Measurements from ENCODE around the gene EID3. TPM values are rescaled to one million over a fixed set of nuclear protein-coding genes. Genes with fewer than 3 reads are reported as not detected.
"Not testable (repeated sequence)": the region's sequence is repeated elsewhere in the genome, so short reads cannot be mapped to it uniquely, and the experiment has no call there.

The EID3 gene
- total RNA-seq, 1 experiment from 2014 or later: 3.2 TPM

DNA sequence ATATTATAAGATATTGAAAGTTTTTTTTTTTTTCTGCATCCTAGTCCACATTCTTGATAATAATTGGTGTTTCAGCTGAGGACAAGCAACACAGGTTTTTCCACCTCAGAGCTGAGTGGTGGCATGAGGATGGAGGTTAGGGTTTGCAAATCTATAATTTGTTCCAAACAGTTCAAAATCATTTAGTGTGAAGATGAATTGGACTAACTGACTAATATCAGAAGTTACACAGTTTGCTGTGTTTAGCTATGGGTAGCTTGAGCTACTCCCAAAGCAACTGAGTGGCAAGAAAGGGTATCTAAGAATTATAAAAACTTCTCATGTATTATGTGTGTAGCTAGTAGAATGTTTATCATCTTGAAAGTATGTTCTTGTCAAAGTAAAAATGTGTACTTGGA is 17.1 kb downstream of the EID3 start:
- Histone ChIP-seq H3K36me3 (ENCODE audit: control insufficient read depth, insufficient read depth, low read length) (peaks cover 1% of the 10 kb centered on the region; the same call in 1 of the 2 replicates), H3K4me1 (no peaks in the 10 kb centered on the region), H3K4me3 (ENCODE audit: low read depth, low read length) (no peak overlapping the region), H3K27me3 (replicated peaks; ENCODE audit: control insufficient read depth, insufficient read depth, low read length) (no peaks in the 10 kb centered on the region), H3K9me3 (no peaks in the 10 kb centered on the region)
- intact Hi-C loops (cut with micrococcal nuclease; ENCODE audit: unreplicated experiment): no loop called here
- CTCF ChIA-PET: no interaction called here
- TF ChIP-seq, protein P1, sequence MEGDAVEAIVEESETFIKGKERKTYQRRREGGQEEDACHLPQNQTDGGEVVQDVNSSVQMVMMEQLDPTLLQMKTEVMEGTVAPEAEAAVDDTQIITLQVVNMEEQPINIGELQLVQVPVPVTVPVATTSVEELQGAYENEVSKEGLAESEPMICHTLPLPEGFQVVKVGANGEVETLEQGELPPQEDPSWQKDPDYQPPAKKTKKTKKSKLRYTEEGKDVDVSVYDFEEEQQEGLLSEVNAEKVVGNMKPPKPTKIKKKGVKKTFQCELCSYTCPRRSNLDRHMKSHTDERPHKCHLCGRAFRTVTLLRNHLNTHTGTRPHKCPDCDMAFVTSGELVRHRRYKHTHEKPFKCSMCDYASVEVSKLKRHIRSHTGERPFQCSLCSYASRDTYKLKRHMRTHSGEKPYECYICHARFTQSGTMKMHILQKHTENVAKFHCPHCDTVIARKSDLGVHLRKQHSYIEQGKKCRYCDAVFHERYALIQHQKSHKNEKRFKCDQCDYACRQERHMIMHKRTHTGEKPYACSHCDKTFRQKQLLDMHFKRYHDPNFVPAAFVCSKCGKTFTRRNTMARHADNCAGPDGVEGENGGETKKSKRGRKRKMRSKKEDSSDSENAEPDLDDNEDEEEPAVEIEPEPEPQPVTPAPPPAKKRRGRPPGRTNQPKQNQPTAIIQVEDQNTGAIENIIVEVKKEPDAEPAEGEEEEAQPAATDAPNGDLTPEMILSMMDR (IDR thresholded peaks at IDR 0.05; ENCODE audit: insufficient read depth in 1 of 2, low read depth in 1 of 2, low read length in 1 of 2, severe bottlenecking in 1 of 2, unreplicated experiment in 1 of 2): no peak
- H3K4me3 Mint-ChIP-seq (ENCODE audit: unreplicated experiment): no peak overlapping the region
- no peaks in the 10 kb centered on the region for H3K27me3 Mint-ChIP-seq (ENCODE audit: insufficient read depth, unreplicated experiment)
- H3K27ac Mint-ChIP-seq (ENCODE audit: unreplicated experiment): no peak overlapping the region
- H3K9me3 Mint-ChIP-seq (ENCODE audit: unreplicated experiment): no peaks in the 10 kb centered on the region
- H3K4me1 Mint-ChIP-seq (ENCODE audit: low read depth, unreplicated experiment): no peaks in the 10 kb centered on the region
- BruUV-seq (replicated peaks): no TSS peak
- peaks cover 79% of the 10 kb centered on the region for H3K36me3 Mint-ChIP-seq (ENCODE audit: insufficient read depth, unreplicated experiment)
- DNase-seq: no peak
- POLR2A ChIA-PET: no interaction called here

DNA sequence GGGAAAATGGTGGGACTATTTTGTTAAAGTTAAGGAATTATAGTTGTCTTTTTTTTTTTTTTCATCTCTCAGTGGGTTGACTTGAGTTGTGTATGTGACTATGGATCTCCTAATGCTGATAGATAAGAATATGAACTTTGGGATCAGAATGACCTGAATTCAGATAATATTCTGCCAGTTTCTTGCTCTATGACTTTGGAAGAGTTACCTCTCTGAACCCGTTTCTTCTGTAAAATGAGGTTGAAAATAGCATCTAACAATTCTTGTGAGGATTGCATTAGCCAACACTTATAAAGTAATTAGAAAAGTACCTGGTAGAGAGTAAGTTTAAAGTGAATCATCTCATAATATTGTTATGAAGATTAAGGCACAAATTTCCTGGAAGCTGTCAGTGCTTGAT is 18.4 kb downstream of the EID3 start:
- POLR2A ChIA-PET: no interaction called here
- Mint-ChIP-seq H3K4me3 (ENCODE audit: unreplicated experiment) (no peak overlapping the region), H3K36me3 (ENCODE audit: insufficient read depth, unreplicated experiment) (peaks cover 78% of the 10 kb centered on the region)

DNA sequence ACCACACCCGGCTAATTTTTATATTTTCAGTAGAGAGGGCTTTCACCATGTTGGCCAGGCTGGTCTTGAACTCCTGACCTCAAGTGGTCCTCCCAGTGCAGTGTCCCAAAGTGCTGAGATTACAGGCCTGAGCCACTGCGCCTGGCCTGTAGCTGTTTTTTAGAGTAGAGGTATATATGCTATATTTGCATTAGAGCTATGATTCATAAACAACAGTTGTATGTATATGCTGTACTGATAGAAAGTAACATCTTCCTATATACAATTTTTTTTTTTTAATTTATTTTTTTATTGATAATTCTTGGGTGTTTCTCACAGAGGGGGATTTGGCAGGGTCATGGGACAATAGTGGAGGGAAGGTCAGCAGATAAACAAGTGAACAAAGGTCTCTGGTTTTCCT is 19.0 kb downstream of the EID3 start:
- H3K4me3 Mint-ChIP-seq (ENCODE audit: unreplicated experiment); H3K27me3 ChIP-seq (replicated peaks; ENCODE audit: control insufficient read depth, insufficient read depth, low read length); H3K4me3 ChIP-seq (ENCODE audit: low read depth, low read length); H3K9me3 ChIP-seq; H3K4me1 ChIP-seq; H3K36me3 ChIP-seq (ENCODE audit: control insufficient read depth, insufficient read depth, low read length); H3K9me3 Mint-ChIP-seq (ENCODE audit: unreplicated experiment); H3K27me3 Mint-ChIP-seq (ENCODE audit: insufficient read depth, unreplicated experiment); H3K4me1 Mint-ChIP-seq (ENCODE audit: low read depth, unreplicated experiment); CTCF ChIA-PET; intact Hi-C loops (cut with micrococcal nuclease; ENCODE audit: unreplicated experiment); DNase-seq; POLR2A ChIA-PET; H3K27ac Mint-ChIP-seq (ENCODE audit: unreplicated experiment); BruUV-seq (replicated peaks): not testable (repeated sequence)
- H3K36me3 Mint-ChIP-seq (ENCODE audit: insufficient read depth, unreplicated experiment): peaks cover 78% of the 10 kb centered on the region

More for the DNA sequence above, 18.4 kb downstream of the EID3 start:
- H3K36me3 ChIP-seq (ENCODE audit: control insufficient read depth, insufficient read depth, low read length): peaks cover 1% of the 10 kb centered on the region; the same call in 1 of the 2 replicates
- CTCF ChIA-PET: no interaction called here
- no peak for DNase-seq
- TF ChIP-seq, protein P1 (IDR thresholded peaks at IDR 0.05; ENCODE audit: insufficient read depth in 1 of 2, low read depth in 1 of 2, low read length in 1 of 2, severe bottlenecking in 1 of 2, unreplicated experiment in 1 of 2): no peak
- Mint-ChIP-seq H3K27ac (ENCODE audit: unreplicated experiment) (no peak overlapping the region), H3K27me3 (ENCODE audit: insufficient read depth, unreplicated experiment) (no peaks in the 10 kb centered on the region), H3K4me1 (ENCODE audit: low read depth, unreplicated experiment) (no peaks in the 10 kb centered on the region), H3K9me3 (ENCODE audit: unreplicated experiment) (no peaks in the 10 kb centered on the region)
- intact Hi-C loops (cut with micrococcal nuclease; ENCODE audit: unreplicated experiment): no loop called here
- no peak overlapping the region for H3K4me3 ChIP-seq (ENCODE audit: low read depth, low read length)
- no peaks in the 10 kb centered on the region for H3K4me1 ChIP-seq
- no peaks in the 10 kb centered on the region for H3K9me3 ChIP-seq
- H3K27me3 ChIP-seq (replicated peaks; ENCODE audit: control insufficient read depth, insufficient read depth, low read length): no peaks in the 10 kb centered on the region
- BruUV-seq (replicated peaks): no TSS peak

DNA sequence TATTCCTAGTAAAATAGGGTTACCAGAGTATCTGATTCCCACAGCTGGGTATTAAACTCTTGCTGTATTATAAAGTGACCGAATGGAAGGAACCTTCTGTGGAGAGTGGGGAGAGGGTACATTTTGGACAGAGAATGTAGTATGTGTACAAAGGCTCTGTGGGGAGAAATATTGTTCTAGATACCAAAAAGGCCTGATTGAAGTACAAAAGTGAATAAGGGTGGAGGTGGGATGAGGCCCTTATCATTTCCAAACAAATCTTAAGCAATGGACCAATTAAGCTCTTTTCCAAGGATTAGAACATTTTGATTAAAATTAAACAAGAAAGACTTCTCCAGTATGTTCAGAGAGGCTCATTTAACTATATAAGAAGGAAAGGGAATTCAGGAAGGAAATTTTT is 20.4 kb downstream of the EID3 start:
- Mint-ChIP-seq H3K27me3 (ENCODE audit: insufficient read depth, unreplicated experiment) (no peaks in the 10 kb centered on the region), H3K36me3 (ENCODE audit: insufficient read depth, unreplicated experiment) (peaks cover 78% of the 10 kb centered on the region), H3K4me3 (ENCODE audit: unreplicated experiment) (no peak overlapping the region), H3K27ac (ENCODE audit: unreplicated experiment) (no peak overlapping the region), H3K4me1 (ENCODE audit: low read depth, unreplicated experiment) (no peaks in the 10 kb centered on the region), H3K9me3 (ENCODE audit: unreplicated experiment) (no peaks in the 10 kb centered on the region)
- BruUV-seq (replicated peaks): no TSS peak
- intact Hi-C loops (cut with micrococcal nuclease; ENCODE audit: unreplicated experiment): no loop called here
- H3K4me3 ChIP-seq (ENCODE audit: low read depth, low read length): no peak overlapping the region
- H3K36me3 ChIP-seq (ENCODE audit: control insufficient read depth, insufficient read depth, low read length): peaks cover 1% of the 10 kb centered on the region; the same call in 1 of the 2 replicates
- no peaks in the 10 kb centered on the region for H3K4me1 ChIP-seq
- POLR2A ChIA-PET: no interaction called here
- TF ChIP-seq, protein P1 (IDR thresholded peaks at IDR 0.05; ENCODE audit: insufficient read depth in 1 of 2, low read depth in 1 of 2, low read length in 1 of 2, severe bottlenecking in 1 of 2, unreplicated experiment in 1 of 2): no peak
- H3K27me3 ChIP-seq (replicated peaks; ENCODE audit: control insufficient read depth, insufficient read depth, low read length): no peaks in the 10 kb centered on the region
- no peak for DNase-seq
- no peaks in the 10 kb centered on the region for H3K9me3 ChIP-seq
- CTCF ChIA-PET: no interaction called here

DNA sequence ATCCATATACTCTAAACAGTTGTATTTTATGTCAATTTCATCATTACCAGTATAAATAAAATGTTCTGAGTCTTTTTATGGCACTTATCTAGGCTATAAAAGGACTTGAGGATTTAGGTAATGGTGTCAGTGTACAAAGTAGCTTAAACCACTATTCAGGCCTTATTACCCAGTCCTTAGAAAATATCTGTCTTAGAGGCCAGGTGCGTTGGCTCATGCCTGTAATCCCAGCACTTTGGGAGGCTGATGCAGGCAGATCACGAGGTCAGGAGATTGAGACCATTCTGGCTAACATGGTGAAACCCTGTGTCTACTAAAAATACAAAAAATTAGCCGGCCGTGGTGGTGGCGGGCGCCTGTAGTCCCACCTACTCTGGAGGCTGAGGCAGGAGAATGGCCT is 24.7 kb downstream of the EID3 start:
- DNase-seq; H3K4me3 Mint-ChIP-seq (ENCODE audit: unreplicated experiment); H3K4me3 ChIP-seq (ENCODE audit: low read depth, low read length); BruUV-seq (replicated peaks); H3K4me1 Mint-ChIP-seq (ENCODE audit: low read depth, unreplicated experiment); intact Hi-C loops (cut with micrococcal nuclease; ENCODE audit: unreplicated experiment); H3K27ac Mint-ChIP-seq (ENCODE audit: unreplicated experiment); H3K9me3 ChIP-seq; POLR2A ChIA-PET; H3K27me3 Mint-ChIP-seq (ENCODE audit: insufficient read depth, unreplicated experiment); H3K9me3 Mint-ChIP-seq (ENCODE audit: unreplicated experiment); H3K4me1 ChIP-seq; H3K27me3 ChIP-seq (replicated peaks; ENCODE audit: control insufficient read depth, insufficient read depth, low read length); H3K36me3 ChIP-seq (ENCODE audit: control insufficient read depth, insufficient read depth, low read length): not testable (repeated sequence)
- peaks cover 70% of the 10 kb centered on the region for H3K36me3 Mint-ChIP-seq (ENCODE audit: insufficient read depth, unreplicated experiment)
- CTCF ChIA-PET: interaction anchor here (0.6 kb wide), 1 partner anchor 370 kb away, joined by 3 read pairs; no protein-coding TSS in a partner anchor

All from Caco-2 (cell line).